HepG2 (cell line): ENCODE measurements around the gene B4GALT7. TPM values are rescaled to one million over a fixed set of nuclear protein-coding genes. Genes with fewer than 3 reads are reported as not detected.
A peak's percentile ranks its signal among the peaks of the same experiment; 100 is the strongest.

ENCODE experiments used
- ADNP ChIP-seq: sonication (generic); formaldehyde crosslinking; IDR thresholded peaks from 2 replicates; pipeline ENCODE4 v1.4.0; 2020; ENCODE audit warnings: missing genetic modification reagents
- ARID2 ChIP-seq: sonication (generic); formaldehyde crosslinking; IDR thresholded peaks from 2 replicates; pipeline ENCODE4 v1.8.1; 2022; ENCODE audit warnings: mild to moderate bottlenecking, missing genetic modification reagents, borderline replicate concordance
- ASH2L ChIP-seq: fragments of 300-600, 200-600 bp; sonication (generic); IDR thresholded peaks from 2 replicates; pipeline ENCODE4 v1.7.0; 2017; ENCODE audit warnings: low read depth, mild to moderate bottlenecking, moderate library complexity, mixed read lengths, low read length; ENCODE audit not compliant: insufficient read length
- DR1 ChIP-seq: sonication (generic); formaldehyde crosslinking; IDR thresholded peaks from 2 replicates; pipeline ENCODE4 v1.8.0; 2021; ENCODE audit warnings: mild to moderate bottlenecking, missing genetic modification reagents, inconsistent platforms
- ETV6 ChIP-seq: sonication (generic); formaldehyde crosslinking; conservative IDR thresholded peaks from 2 replicates; pipeline ENCODE4 v1.4.0; 2020; ENCODE audit warnings: missing genetic modification reagents
- FOXM1 ChIP-seq: sonication (generic); formaldehyde crosslinking; IDR thresholded peaks from 2 replicates; pipeline ENCODE4 v1.5.0; 2020; ENCODE audit warnings: missing genetic modification reagents
- GATAD2A ChIP-seq: IDR thresholded peaks from 2 replicates; pipeline ENCODE4 v1.6.1; 2016
- GPBP1L1 ChIP-seq: sonication (generic); formaldehyde crosslinking; IDR thresholded peaks from 2 replicates; pipeline ENCODE4 v1.5.0; 2020; ENCODE audit warnings: mild to moderate bottlenecking, missing genetic modification reagents
- IRX3 ChIP-seq: sonication (generic); formaldehyde crosslinking; IDR thresholded peaks from 2 replicates; pipeline ENCODE4 v1.8.1; 2023; ENCODE audit warnings: mild to moderate bottlenecking, low read depth, missing genetic modification reagents, borderline replicate concordance
- KLF9 ChIP-seq: IDR thresholded peaks from 2 replicates; pipeline ENCODE4 v1.6.1; 2016; ENCODE audit warnings: low read depth
- NKX3-1 ChIP-seq: sonication (generic); formaldehyde crosslinking; IDR thresholded peaks from 2 replicates; pipeline ENCODE4 v1.5.0; 2020; ENCODE audit warnings: missing genetic modification reagents
- NR1H2 ChIP-seq: sonication (generic); formaldehyde crosslinking; IDR thresholded peaks from 2 replicates; pipeline ENCODE4 v1.8.1; 2022; ENCODE audit warnings: low read depth, missing genetic modification reagents, borderline replicate concordance
- RAD21 ChIP-seq: fragments of 450-650 bp; formaldehyde crosslinking; IDR thresholded peaks from 2 replicates; pipeline ENCODE4 v1.5.0; 2020; ENCODE audit warnings: mild to moderate bottlenecking
- RNF2 ChIP-seq: fragments of 450-650 bp; conservative IDR thresholded peaks from 2 replicates; pipeline ENCODE4 v1.6.1; 2016; ENCODE audit warnings: low read depth
- TBL1XR1 ChIP-seq: fragments of 150-350 bp; IDR thresholded peaks from 2 replicates; pipeline ENCODE4 v1.6.1; 2014; ENCODE audit warnings: borderline replicate concordance, low read length; ENCODE audit not compliant: partially characterized antibody
- TFDP1 ChIP-seq: IDR thresholded peaks from 2 replicates; pipeline ENCODE4 v1.6.1; 2016; ENCODE audit warnings: missing compliant biosample characterization, missing genetic modification reagents, borderline replicate concordance
- ZBTB33 ChIP-seq: sonication (generic); formaldehyde crosslinking; IDR thresholded peaks from 2 replicates; pipeline ENCODE4 v1.4.0; 2020; ENCODE audit warnings: missing genetic modification reagents
- ZNF281 ChIP-seq: sonication (generic); formaldehyde crosslinking; IDR thresholded peaks from 2 replicates; pipeline ENCODE4 v1.4.0; 2020; ENCODE audit warnings: missing genetic modification reagents, borderline replicate concordance
- ZNF296 ChIP-seq: sonication (generic); formaldehyde crosslinking; conservative IDR thresholded peaks from 2 replicates; pipeline ENCODE4 v1.5.0; 2020; ENCODE audit warnings: mild to moderate bottlenecking, missing genetic modification reagents
- ZNF512 ChIP-seq: sonication (generic); formaldehyde crosslinking; IDR thresholded peaks from 2 replicates; pipeline ENCODE4 v1.4.0; 2020; ENCODE audit warnings: mild to moderate bottlenecking, missing genetic modification reagents
- polyA plus RNA-seq, 8 experiments: library from polyadenylated mRNA; depleted of rRNA in 3 of 8; stranded (reverse) in 7 of 8; unstranded in 1 of 8; fragments of >200 nt; fragmentation: Illumina TruSeq in 4 of 8; extraction: Trizol in 4 of 8; gene quantifications; 2 replicates each; pipeline versions ENCODE4 v1.2.1 to v1.2.3, GENCODE V29; 2011 to 2016; ENCODE audit warnings: low read depth in 4 of 8, missing spikeins in 1 of 8, mixed read lengths in 1 of 8; ENCODE audit not compliant: insufficient read depth in 1 of 8
- total RNA-seq, 5 experiments: library from RNA; depleted of rRNA; stranded (reverse); fragments of >200 nt; fragmentation: Illumina TruSeq; extraction: Trizol; gene quantifications; 2 replicates each; pipeline ENCODE4 v1.2.3, GENCODE V29; 2016; ENCODE audit warnings: low read depth in 1 of 5

The B4GALT7 gene
- total and polyA plus RNA-seq, 2 of the 13 experiments (the other 11 are each of a cell fraction or from before 2014, with no cell fraction given): 16.4 to 20.5 TPM

- no peak for TF ChIP-seq ZBTB33 (CRISPR knock-in tag)
- no peak for TF ChIP-seq NR1H2 (CRISPR knock-in tag)
- peak; percentile 87 for TF ChIP-seq ZNF281 (CRISPR knock-in tag)
- TF ChIP-seq DR1 (CRISPR knock-in tag): no peak
- TF ChIP-seq ZNF512 (CRISPR knock-in tag): no peak
- TF ChIP-seq NKX3-1 (CRISPR knock-in tag): no peak
- no peak for TF ChIP-seq GPBP1L1 (CRISPR knock-in tag)
- no peak for TF ChIP-seq KLF9 (CRISPR knock-in tag)
- no peak for TF ChIP-seq FOXM1 (CRISPR knock-in tag)
- TF ChIP-seq TBL1XR1: no peak
- TF ChIP-seq ZNF296 (CRISPR knock-in tag): no peak
- no peak for TF ChIP-seq RAD21 (CRISPR knock-in tag)
- TF ChIP-seq ETV6: no peak
- no peak for TF ChIP-seq ARID2
- no peak for TF ChIP-seq ASH2L
- TF ChIP-seq GATAD2A: peak; percentile 49
- peak; percentile 79; the same call in 1 of the 2 replicates for TF ChIP-seq ADNP (CRISPR knock-in tag)
- no peak for TF ChIP-seq RNF2
- TF ChIP-seq IRX3 (CRISPR knock-in tag): no peak
- 0 out of 2 replicates have a peak, but pooled peaks have one; percentile 31 for TF ChIP-seq TFDP1 (CRISPR knock-in tag)
These were observed 45.3 kb upstream of the B4GALT7 start, which contains the start of gene FAM193B (continued) for GRCh38 chr5:177554474-177555111.
